K562 (cell line): Measurements from ENCODE around the gene MRPL48. TPM values are rescaled to one million over a fixed set of nuclear protein-coding genes. Genes with fewer than 3 reads are reported as not detected.
A peak's percentile ranks its signal among the peaks of the same experiment; 100 is the strongest.

Experiments
- ARNT ChIP-seq, 2 experiments: fragments of 450-650 bp; IDR thresholded peaks; 2 replicates each; pipeline ENCODE4 v1.6.1; 2016; ENCODE audit warnings: mild to moderate bottlenecking in 1 of 2
- CTBP1 ChIP-seq: fragments of 450-650 bp; IDR thresholded peaks from 2 replicates; pipeline ENCODE4 v1.6.1; 2016; ENCODE audit warnings: borderline replicate concordance
- CTCF ChIP-seq, 3 experiments: IDR thresholded peaks in 2 of 3; conservative IDR thresholded peaks in 1 of 3; 2 replicates each; pipeline ENCODE4 v1.5.1; 2011 to 2012; ENCODE audit warnings: low read length in 3 of 3, mild to moderate bottlenecking in 3 of 3, control low read depth in 2 of 3, improper control_type of control experiment in 1 of 3, inconsistent platforms in 1 of 3, low read depth in 1 of 3, mixed read lengths in 1 of 3, moderate library complexity in 1 of 3; ENCODE audit not compliant: insufficient read depth in 2 of 3
- CXXC5 ChIP-seq: fragments of 250-450 bp; sonication (Bioruptor Pico); IDR thresholded peaks from 2 replicates; pipeline ENCODE4 v1.8.0; 2022; ENCODE audit warnings: inconsistent platforms, mild to moderate bottlenecking, moderate library complexity
- FOXP1 ChIP-seq: sonication (generic); formaldehyde crosslinking; IDR thresholded peaks from 2 replicates; pipeline ENCODE4 v1.8.0; 2022; ENCODE audit warnings: mild to moderate bottlenecking, missing genetic modification reagents
- JUND ChIP-seq, 2 experiments: IDR thresholded peaks; 2 replicates in 1 of 2; 3 replicates in 1 of 2; pipeline ENCODE4 v1.6.1; 2011; ENCODE audit warnings: borderline replicate concordance in 2 of 2, low read depth in 2 of 2, low read length in 2 of 2, improper control_type of control experiment in 1 of 2, missing biosample characterization in 1 of 2, missing genetic modification characterization in 1 of 2, missing genetic modification reagents in 1 of 2
- KHSRP ChIP-seq: fragments of 450-650 bp; IDR thresholded peaks from 2 replicates; pipeline ENCODE4 v1.6.1; 2017
- MCM7 ChIP-seq, 2 experiments: fragments of 450-650 bp; IDR thresholded peaks; 2 replicates each; pipeline ENCODE4 v1.6.1; 2016 to 2018
- NR1H2 ChIP-seq: sonication (generic); formaldehyde crosslinking; IDR thresholded peaks from 2 replicates; pipeline ENCODE4 v1.4.0; 2020; ENCODE audit warnings: mild to moderate bottlenecking, missing genetic modification reagents
- NR4A1 ChIP-seq, 2 experiments: fragments of 250-450 bp in 1 of 2; fragments of 450-650 bp in 1 of 2; sonication (Bioruptor Pico) in 1 of 2; IDR thresholded peaks; 2 replicates each; pipeline versions ENCODE4 v1.4.0 to v1.6.1; 2016 to 2020; ENCODE audit warnings: mild to moderate bottlenecking in 2 of 2, missing compliant biosample characterization in 1 of 2, missing genetic modification characterization in 1 of 2, moderate library complexity in 1 of 2
- POLR2G ChIP-seq: fragments of 200-400 bp; formaldehyde crosslinking; IDR thresholded peaks from 2 replicates; pipeline ENCODE4 v1.6.1; 2017; ENCODE audit warnings: low read depth, mild to moderate bottlenecking, antibody characterized with exemption, low read length, moderate library complexity
- POLR2H ChIP-seq: IDR thresholded peaks from 2 replicates; pipeline ENCODE4 v1.6.1; 2016; ENCODE audit warnings: missing genetic modification characterization, low read depth, mild to moderate bottlenecking, control low read depth, missing compliant biosample characterization, moderate library complexity
- SETDB1 ChIP-seq: IDR thresholded peaks from one replicate; pipeline ENCODE4 v1.6.1; 2012; ENCODE audit warnings: low read length, control low read depth, inconsistent platforms
- SMAD2 ChIP-seq: fragments of 150-350 bp; IDR thresholded peaks from 2 replicates; pipeline ENCODE4 v1.6.1; 2014; ENCODE audit warnings: low read depth, mild to moderate bottlenecking, low read length
- SREBF1 ChIP-seq: fragments of 150-350 bp; IDR thresholded peaks from 2 replicates; pipeline ENCODE4 v1.6.1; 2014; ENCODE audit warnings: antibody characterized with exemption, low read depth, low read length, borderline replicate concordance
- TAF7 ChIP-seq: fragments of 450-650 bp; IDR thresholded peaks from 2 replicates; pipeline ENCODE4 v1.6.1; 2016; ENCODE audit warnings: missing genetic modification characterization, missing compliant biosample characterization
- TBP ChIP-seq: optimal IDR thresholded peaks from 2 replicates; pipeline ENCODE3; 2011; ENCODE audit warnings: low read depth, low read length, improper control_type of control experiment
- ZBTB11 ChIP-seq, 3 experiments: fragments of 200-800 bp in 1 of 3; fragments of 250-450 bp in 1 of 3; fragments of 450-650 bp in 1 of 3; sonication (Bioruptor Pico) in 1 of 3; sonication (Bioruptor generic) in 1 of 3; formaldehyde crosslinking in 1 of 3; IDR thresholded peaks; 2 replicates each; pipeline versions ENCODE4 v1.6.1 to v1.8.0; 2016 to 2022; ENCODE audit warnings: mild to moderate bottlenecking in 2 of 3, missing genetic modification characterization in 2 of 3, missing compliant biosample characterization in 1 of 3, moderate library complexity in 1 of 3
- ZNF224 ChIP-seq: sonication (generic); formaldehyde crosslinking; IDR thresholded peaks from 2 replicates; pipeline ENCODE4 v1.8.0; 2022; ENCODE audit warnings: mild to moderate bottlenecking, missing genetic modification reagents
- polyA plus RNA-seq, 8 experiments: library from polyadenylated mRNA; depleted of rRNA in 4 of 8; stranded (reverse) in 5 of 8; unstranded in 3 of 8; fragments of >200 nt; fragmentation: Nextera tagmentation in 2 of 8; fragmentation: Illumina TruSeq in 1 of 8; extraction: Ambion mirVana in 2 of 8; extraction: Trizol in 1 of 8; gene quantifications; 2 replicates each; pipeline versions ENCODE4 v1.2.1 to v1.2.3, GENCODE V29; 2011 to 2014; ENCODE audit warnings: inconsistent platforms in 1 of 8, missing spikeins in 1 of 8
- total RNA-seq, 7 experiments: library from RNA; depleted of rRNA in 6 of 7; stranded (reverse); fragments of >200 nt in 6 of 7; fragmentation: Illumina TruSeq in 2 of 7; extraction: Trizol in 2 of 7; gene quantifications; 2 replicates each; pipeline versions ENCODE4 v1.2.1 to v1.2.3, GENCODE V29; 2011 to 2021; ENCODE audit warnings: low replicate concordance in 1 of 7
- TF ChIP-seq, protein P1 (sequence below), 2 experiments: fragments of 450-650 bp; conservative IDR thresholded peaks; 2 replicates each; pipeline ENCODE4 v1.6.1; 2017; ENCODE audit warnings: mild to moderate bottlenecking in 2 of 2, moderate library complexity in 2 of 2

MRPL48 gene
- total and polyA plus RNA-seq, 9 of the 15 experiments (the other 6 are each of a cell fraction or from before 2014, with no cell fraction given), result 66.0 to 237 (median 104) TPM

GRCh38 chr11:73760679-73761402, 26.8 kb upstream of the MRPL48 start, which contains the start of gene RAB6A (continued):
- TF ChIP-seq CTCF (IDR thresholded peaks at IDR 0.05 in 2 of 3, conservative IDR thresholded peaks at IDR 0.05 in 1 of 3; ENCODE audit: insufficient read depth in 2 of 3, low read depth in 1 of 3, low read length in 3 of 3) (peak; percentile 49 to 86 (median 62); a peak in 5 of 6 replicates), ZBTB11 (CRISPR knock-in tag; IDR thresholded peaks at IDR 0.05) (peak in 1 of 3 experiments; percentile 79; a peak in 2 of 6 replicates), ARNT (IDR thresholded peaks at IDR 0.05) (no peak), SETDB1 (no peak), POLR2H (tag) (peak; percentile 75), CXXC5 (CRISPR knock-in tag) (peak; percentile 98), MCM7 (IDR thresholded peaks at IDR 0.05) (no peak), NR1H2 (CRISPR knock-in tag) (no peak), KHSRP (no peak), JUND (IDR thresholded peaks at IDR 0.05; ENCODE audit: borderline replicate concordance, low read depth, low read length) (peak; percentile 76), JUND (tag; IDR thresholded peaks at IDR 0.05; ENCODE audit: borderline replicate concordance, low read depth, low read length) (peak; percentile 28; the same call in 1 of the 3 replicates), TAF7 (tag) (peak; percentile 22; the same call in 1 of the 2 replicates), ZNF224 (CRISPR knock-in tag) (peak; percentile 50; the same call in 1 of the 2 replicates), FOXP1 (CRISPR knock-in tag) (0 out of 2 replicates have a peak, but pooled peaks have one; percentile 26), TBP (peak; percentile 27), NR4A1 (CRISPR knock-in tag; IDR thresholded peaks at IDR 0.05) (0 out of 2 replicates have a peak, but pooled peaks have one; percentile 18), NR4A1 (tag; IDR thresholded peaks at IDR 0.05) (peak; percentile 60), POLR2G (peak; percentile 95), SMAD2 (no peak), CTBP1 (peak; percentile 98), SREBF1 (0 out of 2 replicates have a peak, but pooled peaks have one; percentile 30)
- TF ChIP-seq, protein P1, sequence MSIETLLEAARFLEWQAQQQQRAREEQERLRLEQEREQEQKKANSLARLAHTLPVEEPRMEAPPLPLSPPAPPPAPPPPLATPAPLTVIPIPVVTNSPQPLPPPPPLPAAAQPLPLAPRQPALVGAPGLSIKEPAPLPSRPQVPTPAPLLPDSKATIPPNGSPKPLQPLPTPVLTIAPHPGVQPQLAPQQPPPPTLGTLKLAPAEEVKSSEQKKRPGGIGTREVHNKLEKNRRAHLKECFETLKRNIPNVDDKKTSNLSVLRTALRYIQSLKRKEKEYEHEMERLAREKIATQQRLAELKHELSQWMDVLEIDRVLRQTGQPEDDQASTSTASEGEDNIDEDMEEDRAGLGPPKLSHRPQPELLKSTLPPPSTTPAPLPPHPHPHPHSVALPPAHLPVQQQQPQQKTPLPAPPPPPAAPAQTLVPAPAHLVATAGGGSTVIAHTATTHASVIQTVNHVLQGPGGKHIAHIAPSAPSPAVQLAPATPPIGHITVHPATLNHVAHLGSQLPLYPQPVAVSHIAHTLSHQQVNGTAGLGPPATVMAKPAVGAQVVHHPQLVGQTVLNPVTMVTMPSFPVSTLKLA (conservative IDR thresholded peaks at IDR 0.05), result peak; percentile 61 to 79; a peak in 1 of 4 replicates
